Measurements from ENCODE around the gene LZTR1.

GRCh38 chr22:20966883-20967696 is 15.0 kb upstream of the LZTR1 start, which contains the start of gene AIFM3:
- no peak for TF ChIP-seq CTCF (IDR thresholded peaks at IDR 0.05)
- no peak for TF ChIP-seq POLR2A (IDR thresholded peaks at IDR 0.05)

Data from heart left ventricle (tissue), 13 donors.